Measurements from ENCODE around the gene CCDC178.

DNA sequence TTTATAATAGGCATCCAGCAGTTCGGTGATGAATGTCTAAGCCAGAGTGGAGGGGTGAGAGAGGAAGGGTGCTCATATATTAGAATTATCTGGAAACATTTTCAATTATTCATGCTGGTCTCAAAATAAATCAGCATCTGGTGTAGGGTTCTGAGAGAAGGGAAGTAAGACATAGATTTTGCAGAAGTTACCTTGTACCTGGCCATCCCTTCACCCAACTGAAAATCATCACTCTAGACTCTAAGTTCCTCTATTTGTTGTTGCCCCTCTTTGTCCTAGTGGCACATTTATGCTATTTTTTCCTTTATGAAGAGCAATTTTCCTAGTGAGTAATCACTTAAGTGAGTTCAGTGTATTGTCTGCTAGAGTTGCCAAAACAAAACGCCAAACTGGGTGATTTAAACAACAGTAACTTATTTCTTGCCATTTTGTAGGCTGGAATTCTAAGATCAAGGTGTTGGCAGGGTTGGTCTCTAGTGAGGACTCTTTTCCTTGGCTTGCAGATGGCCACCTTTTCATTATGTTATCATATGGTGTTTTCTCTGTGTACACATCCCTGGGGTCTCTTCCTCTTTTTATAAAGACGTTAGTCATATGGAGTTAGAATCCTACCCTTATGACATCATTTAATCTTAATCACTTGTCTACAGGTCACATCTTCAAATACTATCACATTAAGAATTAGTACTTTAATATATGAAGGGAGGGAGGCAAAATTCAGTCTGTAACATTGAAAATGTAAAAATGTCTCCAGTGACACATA lies 537.8 kb downstream of the CCDC178 start:
- TF ChIP-seq, protein P1, sequence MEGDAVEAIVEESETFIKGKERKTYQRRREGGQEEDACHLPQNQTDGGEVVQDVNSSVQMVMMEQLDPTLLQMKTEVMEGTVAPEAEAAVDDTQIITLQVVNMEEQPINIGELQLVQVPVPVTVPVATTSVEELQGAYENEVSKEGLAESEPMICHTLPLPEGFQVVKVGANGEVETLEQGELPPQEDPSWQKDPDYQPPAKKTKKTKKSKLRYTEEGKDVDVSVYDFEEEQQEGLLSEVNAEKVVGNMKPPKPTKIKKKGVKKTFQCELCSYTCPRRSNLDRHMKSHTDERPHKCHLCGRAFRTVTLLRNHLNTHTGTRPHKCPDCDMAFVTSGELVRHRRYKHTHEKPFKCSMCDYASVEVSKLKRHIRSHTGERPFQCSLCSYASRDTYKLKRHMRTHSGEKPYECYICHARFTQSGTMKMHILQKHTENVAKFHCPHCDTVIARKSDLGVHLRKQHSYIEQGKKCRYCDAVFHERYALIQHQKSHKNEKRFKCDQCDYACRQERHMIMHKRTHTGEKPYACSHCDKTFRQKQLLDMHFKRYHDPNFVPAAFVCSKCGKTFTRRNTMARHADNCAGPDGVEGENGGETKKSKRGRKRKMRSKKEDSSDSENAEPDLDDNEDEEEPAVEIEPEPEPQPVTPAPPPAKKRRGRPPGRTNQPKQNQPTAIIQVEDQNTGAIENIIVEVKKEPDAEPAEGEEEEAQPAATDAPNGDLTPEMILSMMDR (conservative IDR thresholded peaks at IDR 0.05; ENCODE audit: low read depth, low read length), result no peak
- TF ChIP-seq POLR2A (IDR thresholded peaks at IDR 0.05; ENCODE audit: low read depth, low read length), result no peak
- no peak for TF ChIP-seq ELK1 (IDR thresholded peaks at IDR 0.05; ENCODE audit: borderline replicate concordance, low read depth, low read length)
- TF ChIP-seq CEBPB (IDR thresholded peaks at IDR 0.05; ENCODE audit: low read depth, low read length), result no peak
- TF ChIP-seq, protein P2, sequence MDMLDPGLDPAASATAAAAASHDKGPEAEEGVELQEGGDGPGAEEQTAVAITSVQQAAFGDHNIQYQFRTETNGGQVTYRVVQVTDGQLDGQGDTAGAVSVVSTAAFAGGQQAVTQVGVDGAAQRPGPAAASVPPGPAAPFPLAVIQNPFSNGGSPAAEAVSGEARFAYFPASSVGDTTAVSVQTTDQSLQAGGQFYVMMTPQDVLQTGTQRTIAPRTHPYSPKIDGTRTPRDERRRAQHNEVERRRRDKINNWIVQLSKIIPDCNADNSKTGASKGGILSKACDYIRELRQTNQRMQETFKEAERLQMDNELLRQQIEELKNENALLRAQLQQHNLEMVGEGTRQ (IDR thresholded peaks at IDR 0.05; ENCODE audit: low read depth, low read length), result no peak
- TF ChIP-seq SMC3 (IDR thresholded peaks at IDR 0.05; ENCODE audit: low read depth, low read length), result no peak
- TF ChIP-seq MXI1 (IDR thresholded peaks at IDR 0.05; ENCODE audit: borderline replicate concordance, low read depth, low read length), result no peak
- no peak for TF ChIP-seq RCOR1 (IDR thresholded peaks at IDR 0.05; ENCODE audit: insufficient replicate concordance, low read length)
- TF ChIP-seq BHLHE40 (IDR thresholded peaks at IDR 0.05; ENCODE audit: low read depth, low read length), result no peak
